SK-N-SH treated with all-trans-retinoic acid at 6 μM for 48 hours (cell line): ENCODE data around the gene IGFBP7.

Experiments
- ATAC-seq: fragments of 200-7000 bp; cut with Tn5 transposase; 3 replicates; pipeline ENCODE4 v1.9.1; 2020; ENCODE audit warnings: mild to moderate bottlenecking, moderate library complexity
- ARNTL ChIP-seq: fragments of 450-650 bp; formaldehyde crosslinking; IDR thresholded peaks from 2 replicates; pipeline ENCODE4 v1.5.0; 2020; ENCODE audit warnings: low read depth, mild to moderate bottlenecking, moderate library complexity, borderline replicate concordance
- BACH2 ChIP-seq: fragments of 250-450 bp; sonication (Bioruptor Pico); IDR thresholded peaks from 2 replicates; pipeline ENCODE4 v1.9.0; 2021; ENCODE audit warnings: mild to moderate bottlenecking, borderline replicate concordance
- CSDC2 ChIP-seq: fragments of 250-450 bp; sonication (Bioruptor Pico); IDR thresholded peaks from 2 replicates; pipeline ENCODE4 v1.5.0; 2020; ENCODE audit warnings: mild to moderate bottlenecking, moderate library complexity
- CSRNP3 ChIP-seq: fragments of 250-450 bp; sonication (Bioruptor Pico); IDR thresholded peaks from 2 replicates; pipeline ENCODE4 v1.5.1; 2021; ENCODE audit warnings: mild to moderate bottlenecking, moderate library complexity
- ESRRG ChIP-seq: fragments of 250-450 bp; sonication (Bioruptor Pico); IDR thresholded peaks from 2 replicates; pipeline ENCODE4 v1.6.1; 2021; ENCODE audit warnings: mild to moderate bottlenecking
- OSR1 ChIP-seq: fragments of 250-450 bp; sonication (Bioruptor Pico); IDR thresholded peaks from 2 replicates; pipeline ENCODE4 v1.8.0; 2022; ENCODE audit warnings: moderate library complexity, mild to moderate bottlenecking, inconsistent platforms
- PATZ1 ChIP-seq: fragments of 250-450 bp; sonication (Bioruptor Pico); IDR thresholded peaks from 2 replicates; pipeline ENCODE4 v1.8.0; 2020; ENCODE audit warnings: mild to moderate bottlenecking, moderate library complexity, borderline replicate concordance
- RARB ChIP-seq: fragments of 250-450 bp; sonication (Bioruptor Pico); IDR thresholded peaks from 2 replicates; pipeline ENCODE4 v1.8.0; 2021; ENCODE audit warnings: mild to moderate bottlenecking, moderate library complexity
- SNAI2 ChIP-seq: fragments of 250-450 bp; sonication (Bioruptor Pico); IDR thresholded peaks from 2 replicates; pipeline ENCODE4 v1.5.0; 2020; ENCODE audit warnings: mild to moderate bottlenecking, moderate library complexity
- TCF4 ChIP-seq: fragments of 250-450 bp; sonication (Bioruptor Pico); IDR thresholded peaks from 2 replicates; pipeline ENCODE4 v1.8.0; 2021; ENCODE audit warnings: mild to moderate bottlenecking, moderate library complexity, borderline replicate concordance
- ZFP30 ChIP-seq: fragments of 450-650 bp; formaldehyde crosslinking; IDR thresholded peaks from 2 replicates; pipeline ENCODE4 v1.5.0; 2022; ENCODE audit warnings: mild to moderate bottlenecking, moderate library complexity
- ZNF565 ChIP-seq: fragments of 450-650 bp; formaldehyde crosslinking; conservative IDR thresholded peaks from 2 replicates; pipeline ENCODE4 v1.5.0; 2020; ENCODE audit warnings: low read depth, mild to moderate bottlenecking, moderate library complexity
- ZNF8 ChIP-seq: fragments of 450-650 bp; formaldehyde crosslinking; IDR thresholded peaks from 2 replicates; pipeline ENCODE4 v1.5.0; 2020; ENCODE audit warnings: mild to moderate bottlenecking, moderate library complexity
- TF ChIP-seq, protein P1 (sequence below): fragments of 250-450 bp; sonication (Bioruptor Pico); IDR thresholded peaks from 2 replicates; pipeline ENCODE4 v1.8.0; 2021; ENCODE audit warnings: low read depth, mild to moderate bottlenecking, moderate library complexity, borderline replicate concordance
- TF ChIP-seq, protein P2 (sequence below): fragments of 250-450 bp; sonication (Bioruptor Pico); IDR thresholded peaks from 2 replicates; pipeline ENCODE4 v1.5.0; 2020; ENCODE audit warnings: mild to moderate bottlenecking, moderate library complexity

IGFBP7 gene

GRCh38 chr4:57106181-57106580, 4.0 kb downstream of the IGFBP7 start:
- ATAC-seq: no peak
- no peak for TF ChIP-seq TCF4 (CRISPR knock-in tag)
- no peak for TF ChIP-seq PATZ1
- TF ChIP-seq, protein P1, sequence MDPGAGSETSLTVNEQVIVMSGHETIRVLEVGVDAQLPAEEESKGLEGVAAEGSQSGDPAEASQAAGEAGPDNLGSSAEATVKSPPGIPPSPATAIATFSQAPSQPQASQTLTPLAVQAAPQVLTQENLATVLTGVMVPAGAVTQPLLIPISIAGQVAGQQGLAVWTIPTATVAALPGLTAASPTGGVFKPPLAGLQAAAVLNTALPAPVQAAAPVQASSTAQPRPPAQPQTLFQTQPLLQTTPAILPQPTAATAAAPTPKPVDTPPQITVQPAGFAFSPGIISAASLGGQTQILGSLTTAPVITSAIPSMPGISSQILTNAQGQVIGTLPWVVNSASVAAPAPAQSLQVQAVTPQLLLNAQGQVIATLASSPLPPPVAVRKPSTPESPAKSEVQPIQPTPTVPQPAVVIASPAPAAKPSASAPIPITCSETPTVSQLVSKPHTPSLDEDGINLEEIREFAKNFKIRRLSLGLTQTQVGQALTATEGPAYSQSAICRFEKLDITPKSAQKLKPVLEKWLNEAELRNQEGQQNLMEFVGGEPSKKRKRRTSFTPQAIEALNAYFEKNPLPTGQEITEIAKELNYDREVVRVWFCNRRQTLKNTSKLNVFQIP: no peak
- no peak for TF ChIP-seq CSRNP3 (CRISPR knock-in tag)
- no peak for TF ChIP-seq ZNF565 (CRISPR knock-in tag)
- TF ChIP-seq, protein P2, sequence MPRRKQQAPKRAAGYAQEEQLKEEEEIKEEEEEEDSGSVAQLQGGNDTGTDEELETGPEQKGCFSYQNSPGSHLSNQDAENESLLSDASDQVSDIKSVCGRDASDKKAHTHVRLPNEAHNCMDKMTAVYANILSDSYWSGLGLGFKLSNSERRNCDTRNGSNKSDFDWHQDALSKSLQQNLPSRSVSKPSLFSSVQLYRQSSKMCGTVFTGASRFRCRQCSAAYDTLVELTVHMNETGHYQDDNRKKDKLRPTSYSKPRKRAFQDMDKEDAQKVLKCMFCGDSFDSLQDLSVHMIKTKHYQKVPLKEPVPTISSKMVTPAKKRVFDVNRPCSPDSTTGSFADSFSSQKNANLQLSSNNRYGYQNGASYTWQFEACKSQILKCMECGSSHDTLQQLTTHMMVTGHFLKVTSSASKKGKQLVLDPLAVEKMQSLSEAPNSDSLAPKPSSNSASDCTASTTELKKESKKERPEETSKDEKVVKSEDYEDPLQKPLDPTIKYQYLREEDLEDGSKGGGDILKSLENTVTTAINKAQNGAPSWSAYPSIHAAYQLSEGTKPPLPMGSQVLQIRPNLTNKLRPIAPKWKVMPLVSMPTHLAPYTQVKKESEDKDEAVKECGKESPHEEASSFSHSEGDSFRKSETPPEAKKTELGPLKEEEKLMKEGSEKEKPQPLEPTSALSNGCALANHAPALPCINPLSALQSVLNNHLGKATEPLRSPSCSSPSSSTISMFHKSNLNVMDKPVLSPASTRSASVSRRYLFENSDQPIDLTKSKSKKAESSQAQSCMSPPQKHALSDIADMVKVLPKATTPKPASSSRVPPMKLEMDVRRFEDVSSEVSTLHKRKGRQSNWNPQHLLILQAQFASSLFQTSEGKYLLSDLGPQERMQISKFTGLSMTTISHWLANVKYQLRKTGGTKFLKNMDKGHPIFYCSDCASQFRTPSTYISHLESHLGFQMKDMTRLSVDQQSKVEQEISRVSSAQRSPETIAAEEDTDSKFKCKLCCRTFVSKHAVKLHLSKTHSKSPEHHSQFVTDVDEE (CRISPR knock-in tag): no peak
- TF ChIP-seq ZNF8 (CRISPR knock-in tag): no peak
- no peak for TF ChIP-seq CSDC2 (CRISPR knock-in tag)
- TF ChIP-seq RARB (CRISPR knock-in tag): no peak
- TF ChIP-seq ZFP30 (CRISPR knock-in tag): no peak
- TF ChIP-seq ESRRG (CRISPR knock-in tag): no peak
- no peak for TF ChIP-seq ARNTL (CRISPR knock-in tag)
- no peak for TF ChIP-seq SNAI2 (CRISPR knock-in tag)

DNA sequence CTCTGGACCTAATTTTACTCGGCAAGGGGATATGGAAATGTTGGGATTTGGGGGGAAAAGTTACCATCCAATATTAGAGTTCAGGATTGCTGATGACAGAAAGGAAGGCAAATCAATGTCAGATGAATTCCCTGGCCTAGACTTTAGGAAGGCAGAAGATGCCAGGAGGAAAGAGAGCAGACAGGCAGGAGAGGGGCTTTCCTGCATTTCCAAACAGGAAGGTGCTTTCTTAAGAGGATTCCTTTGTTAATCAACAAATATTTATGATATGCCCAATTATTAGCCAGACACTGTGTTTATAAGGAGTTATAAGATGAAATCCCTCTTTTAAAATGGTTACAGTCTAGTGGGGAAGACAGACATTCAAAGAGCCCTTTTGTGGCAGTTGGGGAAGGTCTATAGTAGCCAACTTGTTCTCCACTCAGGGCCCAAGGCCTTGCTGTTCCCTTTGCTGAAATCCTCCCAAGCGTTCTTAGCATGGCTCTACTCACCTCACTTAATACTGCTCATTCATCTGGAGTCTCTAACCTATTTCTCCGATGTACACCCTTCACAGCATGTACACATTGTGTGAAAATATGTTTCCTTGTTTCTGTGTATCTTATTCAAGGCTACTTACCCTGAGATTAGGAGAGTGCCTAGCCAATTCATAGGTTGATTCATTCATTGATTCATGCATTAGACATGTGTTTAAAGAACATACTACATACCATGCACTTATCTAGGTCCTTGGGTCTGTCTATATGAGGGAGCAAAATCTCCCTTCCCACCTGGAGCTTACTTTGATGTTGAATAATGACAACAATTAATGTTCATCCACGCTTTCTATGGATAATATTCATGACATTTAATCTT, 5.3 kb downstream of the IGFBP7 start:
- TF ChIP-seq OSR1 (CRISPR knock-in tag): no peak
- TF ChIP-seq ZFP30 (CRISPR knock-in tag): no peak
- no peak for ATAC-seq

DNA sequence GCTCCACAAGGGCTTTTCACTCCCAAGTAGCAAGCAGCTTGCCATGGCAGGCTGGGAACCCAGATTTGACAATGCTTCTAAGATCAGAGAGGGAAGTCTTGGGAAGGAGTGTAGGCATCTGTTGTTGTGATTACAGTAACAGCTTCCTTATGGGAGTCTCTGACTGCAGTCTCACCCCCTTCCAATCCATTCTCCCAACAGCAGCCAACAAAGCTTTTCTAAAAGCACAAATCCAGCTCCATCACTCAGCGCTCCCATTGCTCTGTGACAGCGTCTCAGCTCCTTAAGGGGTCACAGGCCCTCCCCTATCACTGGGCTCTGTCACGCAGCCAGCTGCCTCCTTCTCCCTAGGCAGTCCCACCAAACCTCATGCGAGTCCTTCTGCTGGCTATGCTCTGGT, 7.1 kb downstream of the IGFBP7 start:
- ATAC-seq: no peak
- TF ChIP-seq, protein P1: no peak
- TF ChIP-seq BACH2 (CRISPR knock-in tag) (no peak), PATZ1 (no peak)
- TF ChIP-seq, protein P2 (CRISPR knock-in tag): no peak
